ENCODE data around the gene LPO.

Gene LPO

DNA sequence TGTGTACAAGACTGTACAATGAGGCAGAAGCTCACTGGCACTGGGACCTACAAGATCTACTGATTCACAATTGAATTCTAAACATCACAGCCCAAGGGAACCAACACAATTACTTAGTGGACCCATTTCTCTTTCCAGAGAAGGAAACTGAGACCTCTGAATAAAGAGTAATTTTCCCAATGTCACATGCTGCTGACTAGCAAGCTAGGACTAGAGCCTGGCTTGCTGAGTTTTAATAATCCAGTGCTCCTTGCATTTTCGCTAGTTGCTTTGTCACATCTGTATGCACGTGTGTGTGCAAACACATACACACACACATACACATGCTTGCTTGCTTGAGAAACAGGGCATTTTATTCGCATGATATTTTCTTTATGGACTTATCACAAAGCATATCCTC, 3.9 kb upstream of the LPO start:
- no peak overlapping the region for H3K4me3 ChIP-seq (ENCODE audit: control insufficient read depth, low read depth, low read length)
- DNase-seq (ENCODE audit: low read depth), result no peak
- TF ChIP-seq, protein P1, sequence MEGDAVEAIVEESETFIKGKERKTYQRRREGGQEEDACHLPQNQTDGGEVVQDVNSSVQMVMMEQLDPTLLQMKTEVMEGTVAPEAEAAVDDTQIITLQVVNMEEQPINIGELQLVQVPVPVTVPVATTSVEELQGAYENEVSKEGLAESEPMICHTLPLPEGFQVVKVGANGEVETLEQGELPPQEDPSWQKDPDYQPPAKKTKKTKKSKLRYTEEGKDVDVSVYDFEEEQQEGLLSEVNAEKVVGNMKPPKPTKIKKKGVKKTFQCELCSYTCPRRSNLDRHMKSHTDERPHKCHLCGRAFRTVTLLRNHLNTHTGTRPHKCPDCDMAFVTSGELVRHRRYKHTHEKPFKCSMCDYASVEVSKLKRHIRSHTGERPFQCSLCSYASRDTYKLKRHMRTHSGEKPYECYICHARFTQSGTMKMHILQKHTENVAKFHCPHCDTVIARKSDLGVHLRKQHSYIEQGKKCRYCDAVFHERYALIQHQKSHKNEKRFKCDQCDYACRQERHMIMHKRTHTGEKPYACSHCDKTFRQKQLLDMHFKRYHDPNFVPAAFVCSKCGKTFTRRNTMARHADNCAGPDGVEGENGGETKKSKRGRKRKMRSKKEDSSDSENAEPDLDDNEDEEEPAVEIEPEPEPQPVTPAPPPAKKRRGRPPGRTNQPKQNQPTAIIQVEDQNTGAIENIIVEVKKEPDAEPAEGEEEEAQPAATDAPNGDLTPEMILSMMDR (IDR thresholded peaks at IDR 0.05; ENCODE audit: control insufficient read depth, insufficient read depth, low read depth, low read length, missing control alignments), result no peak

DNA sequence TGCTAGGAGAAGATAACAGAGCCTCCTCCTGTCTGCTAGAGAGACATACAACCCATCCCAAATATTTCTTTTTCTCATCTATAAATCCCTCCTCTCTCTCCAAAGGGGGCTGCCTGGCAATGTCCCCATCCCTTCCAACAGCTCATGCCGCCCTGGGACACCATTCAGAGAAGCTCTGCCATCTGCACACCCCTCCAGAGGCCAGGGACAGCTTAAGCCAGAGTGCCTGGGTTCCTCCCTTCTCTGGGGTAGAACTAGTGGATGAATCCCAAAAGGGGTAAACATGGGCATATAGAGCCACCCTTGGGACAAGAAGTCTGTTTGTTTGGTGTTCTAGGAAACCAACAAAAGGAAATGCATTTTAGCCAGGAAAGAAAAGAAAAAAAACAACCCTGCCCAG, 2.6 kb upstream of the LPO start:
- H3K4me3 ChIP-seq (ENCODE audit: control insufficient read depth, low read depth, low read length), result no peak overlapping the region
- no peak for DNase-seq (ENCODE audit: low read depth)
- TF ChIP-seq, protein P1 (IDR thresholded peaks at IDR 0.05; ENCODE audit: control insufficient read depth, insufficient read depth, low read depth, low read length, missing control alignments), result no peak

DNA sequence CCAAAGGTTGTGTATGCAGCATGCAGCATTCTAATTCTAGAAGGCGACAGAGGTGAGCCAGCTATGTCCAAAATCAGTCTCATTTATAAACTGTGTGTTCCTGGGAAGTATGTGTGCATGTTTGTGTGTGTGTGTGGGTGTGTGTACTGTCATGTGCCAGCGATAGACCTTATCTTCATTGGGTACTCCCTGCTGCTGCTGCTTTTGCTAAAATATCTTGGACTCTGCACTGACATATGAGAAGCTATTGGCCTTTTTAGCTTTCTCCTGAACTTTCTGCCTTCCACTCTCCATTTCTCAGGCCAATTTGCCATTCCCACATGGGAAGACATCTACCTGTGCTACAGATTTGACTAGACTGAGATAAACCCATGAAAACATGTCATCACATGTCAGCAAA, 2.0 kb upstream of the LPO start:
- H3K4me3 ChIP-seq (ENCODE audit: control insufficient read depth, low read depth, low read length), result no peak overlapping the region
- TF ChIP-seq, protein P1 (IDR thresholded peaks at IDR 0.05; ENCODE audit: control insufficient read depth, insufficient read depth, low read depth, low read length, missing control alignments), result no peak
- DNase-seq (ENCODE audit: low read depth), result no peak

DNA sequence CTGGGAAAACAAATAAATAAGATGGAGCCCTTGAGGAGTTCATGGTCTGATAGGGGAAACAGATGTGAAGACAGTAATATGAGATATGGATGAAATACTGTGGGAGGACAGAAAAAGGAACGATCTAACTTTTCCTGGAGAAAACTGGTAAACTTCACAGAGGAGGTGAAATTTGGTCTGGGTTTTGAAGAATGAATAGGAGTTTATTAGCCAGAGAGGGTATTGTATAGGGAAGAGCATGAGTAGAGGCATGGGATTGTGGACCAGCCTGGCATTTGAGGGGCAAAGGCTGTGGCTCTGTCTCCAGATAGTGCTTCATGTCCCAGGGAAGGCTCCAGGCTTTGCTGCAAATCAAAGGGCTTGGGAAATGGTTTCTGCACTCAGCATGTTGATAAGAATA, 1.6 kb downstream of the LPO start:
- TF ChIP-seq, protein P1 (IDR thresholded peaks at IDR 0.05; ENCODE audit: control insufficient read depth, insufficient read depth, low read depth, low read length, missing control alignments), result no peak
- no peak for DNase-seq (ENCODE audit: low read depth)
- H3K4me3 ChIP-seq (ENCODE audit: control insufficient read depth, low read depth, low read length), result no peak overlapping the region

DNA sequence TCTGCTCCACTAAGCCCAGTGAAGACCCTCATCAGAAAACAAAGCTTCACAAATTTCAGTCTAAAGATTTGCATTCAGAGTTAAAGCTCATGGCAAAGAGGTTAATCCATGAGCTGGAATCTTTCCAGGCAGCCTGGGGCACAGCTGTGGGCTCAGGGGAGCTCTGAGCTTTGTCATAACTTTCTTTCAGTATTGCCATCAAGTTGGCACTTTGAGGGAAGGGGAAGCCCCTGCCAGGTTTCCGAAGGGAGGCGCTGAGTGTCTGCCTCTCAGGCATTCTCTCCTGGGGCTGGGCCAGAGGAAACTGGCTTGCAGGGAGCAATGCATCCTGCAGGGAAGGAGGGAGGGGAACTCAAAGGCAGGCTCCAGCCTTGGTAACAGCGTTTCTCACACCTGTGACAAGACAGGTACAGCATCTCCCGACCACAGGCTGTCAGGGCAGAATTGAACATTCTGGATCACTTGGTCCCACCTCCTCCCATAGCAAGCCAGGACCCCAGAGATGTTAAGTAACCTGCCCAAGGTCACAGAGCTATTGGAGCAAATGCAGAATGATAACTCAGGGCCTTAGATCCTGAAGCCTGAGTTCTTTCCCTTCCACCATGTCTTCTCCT, 3.9 kb downstream of the LPO start:
- DNase-seq (ENCODE audit: low read depth), result no peak
- H3K4me3 ChIP-seq (ENCODE audit: control insufficient read depth, low read depth, low read length), result no peak overlapping the region
- TF ChIP-seq, protein P1 (IDR thresholded peaks at IDR 0.05; ENCODE audit: control insufficient read depth, insufficient read depth, low read depth, low read length, missing control alignments), result no peak

DNA sequence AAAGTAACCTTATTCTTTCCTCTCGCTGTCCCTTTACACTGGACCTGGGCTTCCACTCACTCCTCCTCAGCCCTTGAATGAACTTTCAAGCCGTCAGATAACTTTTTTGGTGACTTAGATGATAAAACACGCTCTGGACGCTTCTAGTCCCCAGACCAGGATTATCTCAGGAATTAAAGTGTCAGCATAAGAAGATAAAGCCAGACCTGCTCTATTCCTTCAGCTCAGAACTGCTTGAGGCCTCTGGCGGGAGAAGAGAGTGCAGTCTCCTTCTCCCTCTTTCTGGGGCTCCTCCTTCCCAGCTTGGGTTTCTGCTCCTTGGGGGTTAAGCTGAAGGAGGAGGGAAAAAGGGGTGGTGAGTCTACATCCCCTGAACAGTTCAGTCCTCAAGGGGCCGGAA, 6.6 kb downstream of the LPO start:
- DNase-seq (ENCODE audit: low read depth), result no peak
- TF ChIP-seq, protein P1 (IDR thresholded peaks at IDR 0.05; ENCODE audit: control insufficient read depth, insufficient read depth, low read depth, low read length, missing control alignments), result no peak
- H3K4me3 ChIP-seq (ENCODE audit: control insufficient read depth, low read depth, low read length), result no peak overlapping the region

Data from AG09309 (cell line).